HG02981 (cell line): ENCODE data around the gene LOXL4.
"Not testable (repeated sequence)": the region's sequence is repeated elsewhere in the genome, so short reads cannot be mapped to it uniquely, and the experiment has no call there.

ENCODE experiments used
- ATAC-seq: cut with Tn5 transposase; IDR thresholded peaks from one replicate; pipeline ENCODE4 v1.9.1; 2021; ENCODE audit warnings: mild to moderate bottlenecking, moderate library complexity; ENCODE audit not compliant: unreplicated experiment

The LOXL4 gene

DNA sequence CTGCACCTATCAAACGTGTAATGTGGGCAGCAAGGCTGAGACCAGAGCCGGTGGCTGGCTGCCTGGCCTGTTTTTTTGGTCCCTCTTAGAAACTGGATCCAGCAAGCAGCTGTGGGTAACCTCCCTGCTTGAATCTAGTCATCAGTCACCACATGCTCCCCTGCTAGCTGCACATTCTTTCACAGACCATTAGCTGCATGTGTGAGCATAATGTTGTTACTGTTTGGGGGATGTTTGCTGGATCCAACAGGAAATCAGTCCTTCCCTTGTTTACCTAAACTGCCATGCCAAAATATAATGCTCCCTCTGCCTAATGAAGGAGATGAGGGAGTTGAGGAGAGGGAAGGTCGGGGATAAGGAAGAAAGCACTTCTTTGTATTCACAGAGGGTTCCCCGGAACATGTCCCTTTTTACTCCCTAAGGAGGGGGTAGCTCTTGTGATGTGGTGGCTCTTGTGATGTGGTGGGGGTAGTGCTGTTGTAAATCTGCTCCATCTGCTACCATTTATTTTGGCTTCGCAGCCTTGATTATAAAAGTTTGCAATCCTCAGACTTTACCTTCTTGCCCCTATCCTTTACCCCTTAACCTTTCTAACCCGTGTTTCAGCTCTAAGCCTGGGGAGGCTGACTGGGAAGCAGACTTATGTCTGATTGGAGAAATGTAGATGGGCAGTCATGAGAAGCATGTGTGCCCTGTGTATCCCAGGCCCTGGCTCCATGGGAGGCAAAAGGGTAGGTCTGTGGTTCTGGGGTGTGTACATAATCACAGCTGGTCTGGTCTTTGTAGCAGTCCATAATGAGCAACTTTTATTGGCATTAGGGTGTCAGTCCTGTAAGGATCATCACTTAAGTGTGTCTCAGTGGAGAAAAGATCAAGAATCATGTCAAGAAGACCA is 20.8 kb downstream of the LOXL4 start:
- no peak for ATAC-seq

DNA sequence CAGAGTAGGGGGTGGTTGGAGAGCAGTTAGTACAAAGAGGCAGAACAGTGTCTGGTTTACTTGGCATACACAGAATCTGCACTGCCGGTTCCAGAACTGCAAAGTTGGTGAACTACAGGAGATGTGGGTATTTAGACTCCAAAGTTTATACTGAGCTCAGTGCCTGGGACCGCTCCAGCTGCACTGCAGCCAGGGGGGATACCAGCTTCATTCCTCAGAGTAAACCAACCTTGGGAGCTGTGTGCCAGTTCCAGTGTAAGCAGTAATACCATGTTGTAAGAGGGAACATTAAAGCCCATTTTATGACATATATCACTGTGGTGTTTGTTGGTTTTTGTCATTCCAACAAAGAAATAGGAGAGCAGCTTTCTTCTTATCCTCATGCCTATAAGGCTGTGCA is 23.4 kb downstream of the LOXL4 start:
- no peak for ATAC-seq

DNA sequence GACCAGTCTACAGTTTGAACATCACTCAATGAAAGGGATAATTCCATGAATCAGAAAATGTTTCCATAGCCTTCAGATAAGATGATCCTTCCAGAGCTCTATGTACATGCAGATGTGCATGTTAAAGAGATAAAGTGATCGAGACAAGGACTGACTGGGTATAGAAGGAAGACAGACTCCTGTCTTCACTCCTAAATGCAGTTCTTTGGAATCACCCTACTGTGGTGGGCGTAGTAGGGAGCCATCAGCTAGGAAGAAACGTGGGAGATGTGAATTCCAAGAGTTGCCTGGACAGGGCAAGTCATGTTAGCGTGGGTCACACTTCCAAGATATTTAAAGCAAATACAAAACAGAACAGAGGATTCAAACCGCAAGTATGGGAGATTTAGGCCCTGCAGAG is 23.9 kb downstream of the LOXL4 start:
- no peak for ATAC-seq

DNA sequence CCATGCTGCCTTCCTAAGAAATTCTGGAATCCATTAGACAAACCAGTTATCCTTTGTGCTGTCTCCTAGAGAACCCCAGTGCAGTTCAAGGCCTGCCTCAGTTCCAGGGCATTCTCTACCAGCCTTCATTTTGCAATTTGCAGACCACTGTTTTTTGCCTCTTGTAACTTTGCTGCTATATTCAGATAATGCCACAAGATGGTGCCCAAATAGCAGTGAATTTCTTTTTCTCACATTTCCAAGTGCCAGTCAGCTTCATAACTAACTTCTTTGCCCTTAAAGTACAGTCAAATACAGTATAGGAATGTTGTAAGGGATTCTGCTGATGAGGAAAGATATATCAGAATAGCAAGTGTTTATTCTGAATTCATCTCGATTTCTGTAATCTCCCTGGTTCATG is 25.2 kb downstream of the LOXL4 start:
- no peak for ATAC-seq

DNA sequence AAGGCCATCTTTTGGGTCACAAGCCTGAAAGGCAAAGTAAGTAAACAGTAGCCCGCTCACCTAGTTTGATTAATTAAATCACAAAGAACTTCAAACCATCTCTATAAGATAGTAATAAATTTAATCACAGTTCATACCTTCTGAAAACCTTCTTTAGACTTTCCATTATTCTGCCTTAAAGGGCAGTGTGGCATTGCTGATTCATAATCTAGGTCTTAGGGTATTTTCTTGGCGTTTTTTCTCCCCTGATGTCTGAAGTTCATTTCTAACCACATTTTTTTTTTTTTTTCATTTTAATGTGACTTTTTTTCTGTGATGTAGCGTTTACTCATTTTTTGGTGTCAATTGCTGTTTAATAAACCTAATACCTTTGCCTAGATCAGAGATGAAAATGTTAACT is 27.5 kb downstream of the LOXL4 start:
- ATAC-seq = no peak

DNA sequence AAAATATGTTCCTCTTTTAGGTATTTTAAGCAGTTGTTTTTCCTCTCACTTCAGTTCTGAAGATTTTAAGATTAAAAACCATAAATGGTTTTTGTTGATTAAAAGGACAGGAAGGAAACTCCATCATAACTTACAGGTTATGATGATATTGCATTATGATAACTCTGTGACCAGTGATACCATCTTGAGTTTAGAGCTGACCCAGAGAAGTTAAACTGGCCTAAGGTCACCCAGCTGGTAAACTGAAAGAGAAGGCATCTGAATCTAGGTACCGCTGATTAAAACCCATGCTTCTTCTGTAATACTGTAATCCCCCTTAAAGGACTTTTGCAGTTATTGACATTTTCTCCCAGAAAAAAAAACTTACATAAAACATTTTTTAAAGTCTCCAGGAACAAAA is 29.6 kb downstream of the LOXL4 start:
- no peak for ATAC-seq

DNA sequence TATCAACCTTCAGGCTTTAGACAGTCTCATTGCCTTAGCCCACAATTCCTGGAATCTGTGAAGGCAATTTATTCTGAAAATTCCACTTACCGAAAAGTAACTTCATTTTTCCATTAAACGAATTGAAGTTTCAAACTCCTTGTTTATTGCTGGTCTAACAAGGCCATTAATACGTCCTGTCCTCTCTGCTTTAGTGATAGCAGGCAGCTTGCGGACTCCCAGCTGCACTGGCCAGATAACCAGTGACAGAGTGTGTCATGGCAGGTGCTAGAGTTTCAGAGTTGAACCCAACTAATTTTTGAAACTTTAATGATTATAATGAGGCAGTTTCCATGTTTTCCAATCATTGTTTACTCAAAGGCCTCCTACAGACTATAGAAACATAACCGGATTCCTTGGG is 31.1 kb downstream of the LOXL4 start:
- no peak for ATAC-seq

DNA sequence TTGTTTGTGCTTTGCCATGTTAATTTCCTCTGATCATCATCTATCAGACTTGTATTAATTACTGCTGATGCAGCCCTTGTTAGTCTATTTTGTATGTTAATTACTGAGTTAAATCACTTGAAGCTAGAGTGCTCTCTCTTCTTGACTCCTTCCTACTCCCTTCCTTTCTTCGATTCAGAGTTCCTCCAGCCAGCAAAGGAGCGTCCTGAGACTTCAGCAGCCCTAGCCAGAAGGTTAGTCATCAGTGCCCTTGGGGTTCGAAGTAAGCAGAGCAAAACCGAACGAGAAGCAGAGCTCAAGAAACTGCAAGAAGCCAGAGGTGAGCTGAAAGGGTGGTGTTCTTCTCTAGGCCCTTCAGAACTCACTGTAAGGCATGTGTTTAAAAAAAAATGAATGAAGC is 32.1 kb downstream of the LOXL4 start:
- ATAC-seq = no peak

DNA sequence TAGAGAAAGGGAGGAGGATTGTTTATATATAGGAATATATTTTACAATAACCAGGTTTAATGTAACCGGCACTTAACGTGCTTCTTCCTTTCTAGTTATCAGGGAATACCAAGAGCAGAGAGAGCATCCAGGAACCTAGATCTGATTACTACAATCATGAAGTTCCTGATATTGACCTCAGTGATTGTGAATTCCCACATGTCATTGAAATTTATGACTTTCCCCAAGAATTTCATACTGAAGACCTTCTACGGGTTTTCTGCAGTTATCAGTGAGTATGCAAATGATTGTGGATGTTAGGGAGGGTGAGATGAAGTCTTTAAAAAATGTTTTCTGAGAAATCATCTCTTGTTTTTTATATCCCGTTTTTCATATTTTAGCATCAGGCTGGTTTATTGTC is 36.6 kb downstream of the LOXL4 start:
- ATAC-seq = no peak

DNA sequence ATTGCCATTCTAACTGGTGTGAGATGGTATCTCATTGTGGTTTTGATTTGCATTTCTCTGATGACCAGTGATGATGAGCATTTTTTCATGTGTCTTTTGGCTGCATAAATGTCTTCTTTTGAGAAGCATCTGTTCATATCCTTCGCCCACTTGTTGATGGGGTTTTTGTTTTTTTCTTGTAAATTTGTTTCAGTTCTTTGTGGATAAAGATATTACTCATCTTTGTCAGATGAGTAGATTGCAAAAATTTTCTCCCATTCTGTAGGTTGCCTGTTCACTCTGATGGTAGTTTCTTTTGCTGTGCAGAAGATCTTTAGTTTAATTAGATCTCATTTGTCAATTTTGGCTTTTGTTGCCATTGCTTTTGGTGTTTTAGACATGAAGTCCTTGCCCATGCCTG is 39.7 kb downstream of the LOXL4 start:
- not testable (repeated sequence) for ATAC-seq

DNA sequence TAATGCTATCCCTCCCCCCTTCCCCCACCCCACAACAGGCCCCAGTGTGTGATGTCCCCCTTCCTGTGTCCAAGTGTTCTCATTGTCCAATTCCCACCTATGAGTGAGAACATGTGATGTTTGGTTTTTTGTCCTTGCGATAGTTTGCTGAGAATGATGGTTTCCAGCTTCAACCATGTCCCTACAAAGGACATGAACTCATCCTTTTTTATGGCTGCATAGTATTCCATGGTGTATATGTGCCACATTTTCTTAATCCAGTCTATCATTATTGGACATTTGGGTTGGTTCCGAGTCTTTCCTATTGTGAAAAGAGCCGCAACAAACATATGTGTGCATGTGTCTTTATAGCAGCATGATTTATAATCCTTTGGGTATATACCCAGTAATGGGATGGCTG is 40.3 kb downstream of the LOXL4 start:
- ATAC-seq = not testable (repeated sequence)

DNA sequence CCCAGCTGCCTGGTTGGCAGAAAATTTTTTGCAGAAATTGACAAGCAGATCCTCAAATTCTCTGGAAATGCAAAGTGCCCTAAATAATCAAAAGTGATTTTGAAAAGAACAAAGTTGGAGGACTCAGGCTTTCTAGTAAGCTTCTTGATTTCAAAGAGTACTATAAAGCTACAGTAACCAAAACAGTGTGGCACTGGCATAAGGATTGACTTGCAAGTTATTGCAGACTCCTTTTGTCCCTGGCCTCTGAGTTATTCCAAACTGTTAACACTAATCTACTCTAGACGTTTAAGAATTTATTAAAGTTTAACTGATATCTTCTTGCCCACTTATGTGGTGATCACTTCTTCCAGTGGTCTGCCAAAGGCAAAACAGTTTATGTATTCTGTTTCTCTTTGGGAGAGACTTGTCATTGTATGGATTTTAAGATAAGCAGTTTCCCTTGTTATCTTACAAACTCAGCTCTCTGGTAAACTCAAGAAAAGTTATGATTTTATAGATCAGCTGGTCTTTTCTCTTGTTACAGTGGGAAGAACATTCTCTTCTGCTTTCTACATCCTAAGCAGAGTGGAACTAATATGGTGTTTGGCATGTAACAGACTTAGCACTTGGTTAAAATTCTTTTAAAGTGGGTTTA is 41.4 kb downstream of the LOXL4 start:
- no peak for ATAC-seq

DNA sequence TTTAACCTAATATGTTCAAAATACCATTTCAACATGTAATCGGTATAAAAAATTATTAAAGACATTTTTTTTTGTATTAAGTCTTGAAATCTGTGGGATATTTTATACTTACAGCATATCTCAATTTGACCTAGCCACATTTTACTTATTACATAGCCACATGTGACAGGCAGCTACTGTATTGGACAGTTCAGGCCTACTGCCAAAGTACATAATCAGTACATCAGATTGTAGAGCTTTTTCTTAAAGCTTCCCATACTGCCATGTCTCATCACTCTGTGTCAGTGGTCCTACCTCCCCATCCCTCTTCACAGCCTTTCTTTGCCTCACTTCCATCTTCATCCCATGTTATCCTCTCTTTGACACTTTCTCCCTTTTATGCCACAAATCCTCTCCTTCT is 43.0 kb downstream of the LOXL4 start:
- no peak for ATAC-seq

DNA sequence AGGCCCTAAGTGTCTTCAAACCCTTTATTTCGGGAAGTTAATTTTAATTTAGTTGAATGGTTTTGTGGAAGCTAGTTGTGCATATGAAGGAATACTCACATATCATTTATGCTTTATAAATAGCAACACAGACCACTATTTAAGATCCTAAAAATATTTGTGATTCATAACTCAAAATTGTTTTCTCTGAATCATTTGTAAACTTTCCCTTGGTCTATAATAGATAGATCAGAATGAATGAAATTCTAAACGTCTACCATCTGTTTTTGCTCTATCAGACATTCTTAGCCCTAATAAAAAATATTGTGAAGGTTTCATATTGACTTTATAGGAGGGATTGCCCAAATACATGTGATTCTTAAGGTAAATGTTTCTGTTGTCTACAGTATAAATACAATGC is 43.5 kb downstream of the LOXL4 start:
- no peak for ATAC-seq

DNA sequence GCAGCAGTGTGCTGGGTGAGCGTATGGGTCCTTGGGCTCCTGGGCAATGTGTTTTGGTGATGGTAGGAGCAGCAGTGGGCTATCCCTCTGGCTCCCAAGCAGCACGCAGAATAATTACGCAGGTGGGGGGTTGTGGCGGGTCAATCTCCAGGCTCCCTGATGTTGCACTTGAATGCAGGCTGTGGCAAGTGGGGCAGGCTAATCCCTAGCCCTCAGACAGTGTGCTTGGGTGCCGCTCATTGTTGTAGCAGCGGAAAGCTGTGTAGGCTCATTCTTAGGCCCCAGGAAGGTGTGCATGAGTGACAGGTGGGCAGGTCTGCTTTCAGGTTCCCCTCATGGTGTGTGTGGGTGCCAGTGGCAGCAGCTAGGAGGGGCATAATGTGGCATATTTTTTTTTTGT is 44.1 kb downstream of the LOXL4 start:
- ATAC-seq = no peak

DNA sequence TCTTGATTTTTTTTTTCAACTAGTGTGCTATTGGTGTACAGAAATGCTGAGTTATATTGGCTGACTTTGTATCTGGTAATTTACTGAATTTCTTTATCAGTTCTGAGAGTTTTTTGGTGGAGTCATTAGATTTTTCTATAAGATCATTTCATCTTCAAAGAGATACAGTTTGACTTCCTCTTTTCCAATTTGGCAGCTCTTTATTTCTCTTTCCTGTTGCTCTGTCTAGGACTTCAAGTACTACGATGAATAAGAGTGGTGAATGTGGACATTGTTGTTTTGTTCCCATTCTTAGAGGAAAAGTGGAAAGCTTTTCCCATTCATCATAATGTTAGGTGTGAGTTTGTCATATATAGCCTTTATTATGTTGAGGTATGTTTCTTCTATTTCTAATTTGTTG is 50.2 kb downstream of the LOXL4 start:
- no peak for ATAC-seq

DNA sequence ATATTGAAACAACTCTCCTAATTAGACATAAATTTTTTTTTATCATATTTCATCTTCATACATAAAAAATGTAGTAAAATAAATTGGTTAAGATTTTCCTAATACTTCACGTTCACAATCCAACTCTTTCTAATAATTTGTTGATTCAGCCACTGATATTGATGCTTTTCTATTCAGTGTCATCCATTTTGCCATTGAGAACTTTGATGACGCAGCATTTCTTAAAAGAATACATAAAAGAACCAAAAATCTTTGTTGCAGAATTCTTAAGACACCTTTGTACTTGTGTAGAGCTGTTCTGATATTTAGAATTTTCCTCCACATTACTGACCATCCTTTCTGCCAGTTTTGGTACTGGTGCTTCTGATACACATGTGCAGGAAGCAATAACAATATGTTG is 52.6 kb downstream of the LOXL4 start:
- ATAC-seq = no peak

DNA sequence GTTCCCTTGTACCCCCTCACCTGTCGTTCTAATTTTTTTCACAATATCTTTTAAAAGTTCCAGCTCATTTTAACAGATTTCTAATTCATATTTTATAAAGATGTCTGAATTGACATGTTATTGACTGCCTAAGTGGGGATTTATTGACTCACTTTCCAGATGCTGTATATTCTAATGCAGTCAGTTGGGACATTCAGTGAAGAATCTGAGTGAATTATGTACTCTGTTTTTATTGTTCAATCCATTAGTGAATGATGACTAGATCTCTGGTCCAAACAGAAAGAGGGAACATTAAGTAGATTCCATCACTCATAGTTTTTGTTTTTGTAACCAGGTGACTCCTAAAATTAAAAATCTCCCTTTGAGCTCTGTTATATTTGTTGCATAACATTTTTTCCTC is 54.3 kb downstream of the LOXL4 start:
- no peak for ATAC-seq

DNA sequence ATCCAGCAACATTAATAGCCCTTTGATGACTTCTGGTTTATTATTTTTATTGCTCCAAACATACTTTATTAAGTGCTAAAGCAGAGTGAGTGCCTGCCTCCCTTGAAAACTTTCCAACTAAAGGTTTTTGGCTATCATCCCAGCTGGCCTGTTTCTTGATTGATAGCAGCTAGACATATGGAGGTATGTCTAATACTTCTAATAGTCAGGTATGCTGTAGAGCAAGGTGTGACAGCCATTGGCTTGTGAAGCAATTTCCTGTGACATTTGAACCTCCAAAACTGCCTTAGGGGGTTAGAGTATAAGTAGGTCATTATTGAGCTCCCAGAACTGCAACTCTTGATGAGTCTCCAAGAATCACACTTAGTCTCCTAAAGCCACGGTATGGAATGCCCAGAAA is 55.8 kb downstream of the LOXL4 start:
- ATAC-seq = no peak

DNA sequence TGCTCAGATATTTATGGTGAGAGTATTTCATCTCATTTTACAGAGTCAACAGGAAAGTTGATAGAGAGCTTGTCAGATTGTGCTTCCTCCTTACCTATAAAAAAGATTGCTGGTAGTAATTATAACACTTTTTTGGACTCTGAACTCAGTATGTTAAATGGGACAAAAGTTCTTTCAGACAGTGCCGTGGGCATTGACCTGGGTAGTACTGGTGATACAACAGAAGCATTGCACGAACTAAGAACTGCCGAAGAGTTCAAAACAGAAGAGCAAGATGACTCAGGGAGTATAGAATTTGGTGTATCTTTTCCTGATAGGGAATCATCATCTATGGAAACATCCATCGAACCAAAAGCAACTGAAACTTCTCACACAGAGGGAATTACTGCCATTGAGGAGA is 58.6 kb downstream of the LOXL4 start:
- ATAC-seq = no peak

DNA sequence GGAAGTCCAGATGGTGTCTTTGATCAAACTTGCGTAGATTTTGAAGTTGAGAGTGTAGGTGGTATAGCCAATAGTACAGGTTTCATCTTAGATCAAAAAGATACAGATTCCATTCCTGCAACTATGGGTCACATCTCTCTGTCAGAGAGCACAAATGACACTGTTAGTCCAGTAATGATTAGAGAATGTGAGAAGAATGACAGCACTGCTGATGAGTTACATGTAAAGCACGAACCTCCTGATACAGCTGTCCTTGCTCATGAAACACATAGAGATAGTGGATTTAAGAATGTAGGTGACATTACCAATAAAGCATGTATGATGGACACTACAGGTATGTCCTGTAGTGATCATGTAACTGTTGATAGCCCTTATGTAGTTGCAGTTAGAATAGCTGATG is 59.1 kb downstream of the LOXL4 start:
- no peak for ATAC-seq

DNA sequence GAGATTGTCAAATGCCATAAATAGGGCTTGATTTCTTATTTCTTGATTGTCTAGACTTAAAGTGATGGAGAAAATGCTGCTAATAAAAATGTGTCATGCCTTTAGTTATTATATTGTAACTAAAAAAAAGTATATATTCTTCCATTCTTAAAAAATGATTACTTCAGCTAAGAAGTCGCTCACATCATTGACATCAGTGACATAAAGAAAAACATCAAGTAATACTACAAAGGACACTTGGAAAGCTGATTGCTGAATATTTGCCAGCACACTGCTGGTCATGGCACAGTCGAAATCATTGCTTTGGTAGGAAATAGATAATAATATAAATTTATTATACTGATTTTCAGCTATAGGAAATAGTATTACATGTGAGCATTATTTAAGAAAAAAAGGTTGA is 62.6 kb downstream of the LOXL4 start:
- no peak for ATAC-seq

DNA sequence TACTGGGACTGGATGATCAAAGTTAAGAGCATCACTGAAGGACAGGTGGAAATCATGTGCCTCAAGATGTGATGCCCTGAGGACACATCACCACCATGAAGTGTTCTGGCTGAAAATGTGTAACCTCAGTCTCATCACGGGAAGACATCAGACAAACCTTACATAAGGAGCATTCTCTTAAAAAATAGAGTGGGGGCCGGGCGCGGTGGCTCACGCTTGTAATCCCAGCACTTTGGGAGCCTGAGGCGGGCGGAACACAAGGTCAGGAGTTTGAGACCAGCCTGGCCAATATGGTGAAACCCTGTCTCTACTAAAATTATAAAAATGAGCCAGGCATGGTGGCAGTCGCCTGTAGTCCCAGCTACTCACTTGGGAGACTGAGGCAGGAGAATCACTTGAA is 65.6 kb downstream of the LOXL4 start:
- no peak for ATAC-seq
